T-helper 22 cell (primary cell): ENCODE measurements around the gene ANO1.
"Not testable (repeated sequence)": the region's sequence is repeated elsewhere in the genome, so short reads cannot be mapped to it uniquely, and the experiment has no call there.

Source experiments
- DNase-seq: peaks from one replicate; pipeline ENCODE4 v3.0.0-alpha.2; 2020; ENCODE audit warnings: low read depth

Gene ANO1

GRCh38 chr11:70212227-70212811, 134.2 kb downstream of the ANO1 start:
- DNase-seq, result no peak

GRCh38 chr11:70217388-70217787, 139.3 kb downstream of the ANO1 start:
- DNase-seq, result not testable (repeated sequence)

GRCh38 chr11:70218076-70218475, 140.0 kb downstream of the ANO1 start:
- not testable (repeated sequence) for DNase-seq

DNA sequence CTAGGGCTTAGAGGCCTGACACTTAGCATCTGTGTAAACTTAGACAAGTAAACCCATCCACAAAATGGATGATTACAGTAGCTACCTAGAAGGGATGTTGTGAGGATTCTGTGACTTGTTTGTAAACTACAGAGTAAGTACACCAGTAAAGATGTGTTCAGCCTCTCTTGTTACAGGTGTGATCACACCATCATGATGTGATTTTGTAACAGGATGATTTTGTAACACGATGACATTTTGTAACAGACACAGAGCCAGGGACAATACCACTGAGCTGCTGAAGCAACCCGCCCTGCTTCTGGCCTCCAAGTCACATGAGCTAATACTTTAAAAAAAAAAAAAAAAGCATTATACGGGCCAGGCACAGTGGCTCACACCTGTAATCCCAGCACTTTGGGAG, 142.0 kb downstream of the ANO1 start:
- no peak for DNase-seq

GRCh38 chr11:70220920-70221319, 142.8 kb downstream of the ANO1 start:
- DNase-seq, result no peak

DNA sequence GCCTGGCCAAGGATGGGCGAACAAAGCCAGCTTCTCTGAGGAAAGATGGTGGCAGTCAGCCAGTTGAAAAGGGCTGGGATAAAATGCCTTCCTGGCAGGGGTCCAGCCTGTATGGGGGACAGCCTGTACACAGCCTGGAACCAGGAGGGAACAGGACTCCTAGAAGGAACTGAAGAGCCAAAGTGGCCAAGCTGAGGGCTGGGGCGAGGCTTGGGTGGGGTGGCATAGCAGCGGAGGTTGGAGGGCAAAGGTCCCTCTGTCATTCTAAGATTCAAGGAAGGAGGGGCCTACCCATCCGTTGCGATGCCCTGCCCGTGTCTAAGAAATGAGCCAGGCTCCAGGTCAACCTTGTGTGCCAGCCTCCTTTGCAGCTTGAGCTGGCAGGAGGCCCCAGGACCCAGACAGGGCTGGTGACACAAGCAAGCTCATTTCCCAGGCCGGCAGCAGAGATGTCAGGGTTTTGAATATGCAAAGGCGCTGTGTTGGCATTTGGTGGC, 147.6 kb downstream of the ANO1 start:
- DNase-seq, result no peak

- DNase-seq, result no peak
Measured at GRCh38 chr11:70226183-70226582, 148.1 kb downstream of the ANO1 start.

DNA sequence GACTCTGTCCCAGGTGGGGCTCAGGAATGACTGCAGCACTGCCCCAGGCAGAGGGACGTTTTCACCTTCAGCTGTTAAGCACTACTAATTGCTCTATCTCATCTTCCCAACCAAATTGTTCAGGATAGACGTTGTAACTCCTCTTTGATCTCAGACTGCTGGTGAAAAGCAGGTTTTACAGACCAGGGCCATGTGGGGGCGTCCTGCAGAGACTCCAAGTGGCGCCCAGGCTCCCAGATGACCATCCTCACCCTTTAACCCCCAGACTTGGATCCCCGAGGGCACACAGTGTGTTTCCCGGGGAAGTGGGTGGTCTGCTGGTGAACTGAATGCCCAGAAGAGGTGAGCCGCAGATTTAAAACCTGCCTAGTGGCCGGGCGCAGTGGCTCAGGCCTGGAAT, 148.8 kb downstream of the ANO1 start:
- DNase-seq, result no peak

DNA sequence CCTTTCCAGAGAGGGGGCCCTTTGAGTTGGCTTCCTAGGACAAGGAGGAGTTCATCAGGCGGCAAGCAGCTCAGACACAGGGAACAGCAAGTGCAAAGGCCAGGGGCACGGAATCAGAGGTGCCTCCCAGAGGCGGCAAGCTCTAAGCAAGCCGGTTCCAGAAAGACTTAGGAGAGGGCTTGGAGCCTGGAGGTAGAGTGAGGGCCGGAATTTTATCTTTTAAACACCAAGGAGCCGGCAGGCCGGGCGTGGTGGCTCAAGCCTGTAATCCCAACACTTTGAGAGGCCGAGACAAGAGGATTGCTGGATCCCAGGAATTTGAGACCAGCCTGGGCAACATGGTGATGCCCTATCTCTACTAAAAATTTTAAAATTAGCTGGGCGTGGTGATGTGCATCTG, 151.6 kb downstream of the ANO1 start:
- DNase-seq, result no peak

DNA sequence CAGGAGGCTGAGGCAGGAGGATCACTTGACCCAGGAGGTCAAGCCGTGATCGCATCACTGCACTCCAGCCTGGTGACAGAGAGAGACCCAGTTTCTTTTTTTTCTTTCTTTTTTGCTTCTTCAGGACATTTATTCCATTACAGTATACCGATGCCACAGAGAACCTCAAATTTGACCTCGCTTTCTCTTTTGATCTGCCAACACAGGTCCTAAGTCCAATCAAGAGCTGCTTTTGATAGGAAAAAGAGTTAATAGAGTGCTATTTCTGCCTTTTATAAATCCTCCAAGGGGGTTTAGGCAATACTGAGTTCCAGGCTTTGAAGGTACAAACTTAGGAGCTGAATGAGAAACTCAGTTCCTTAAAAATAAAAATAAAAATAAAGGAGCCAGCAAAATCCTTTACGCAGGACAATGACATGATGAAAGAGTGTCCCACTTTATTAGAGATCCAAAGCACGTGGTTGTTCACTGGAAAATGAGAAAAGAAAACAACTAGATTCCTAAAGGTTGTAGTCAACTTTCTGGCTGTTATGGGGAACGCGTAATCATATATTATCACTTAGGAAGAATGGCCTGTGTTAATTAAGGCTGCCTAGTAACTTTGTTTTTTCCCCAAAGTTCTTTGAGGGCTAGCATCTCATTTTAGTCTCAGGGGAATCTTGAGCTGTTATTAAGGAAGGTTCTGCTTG, 152.2 kb downstream of the ANO1 start:
- DNase-seq, result no peak

- DNase-seq, result no peak
Measured at GRCh38 chr11:70230840-70231710, 153.0 kb downstream of the ANO1 start.

- DNase-seq, result no peak
Measured at GRCh38 chr11:70233034-70233433, 154.9 kb downstream of the ANO1 start.

- no peak for DNase-seq
Measured at GRCh38 chr11:70233511-70233934, 155.4 kb downstream of the ANO1 start.

DNA sequence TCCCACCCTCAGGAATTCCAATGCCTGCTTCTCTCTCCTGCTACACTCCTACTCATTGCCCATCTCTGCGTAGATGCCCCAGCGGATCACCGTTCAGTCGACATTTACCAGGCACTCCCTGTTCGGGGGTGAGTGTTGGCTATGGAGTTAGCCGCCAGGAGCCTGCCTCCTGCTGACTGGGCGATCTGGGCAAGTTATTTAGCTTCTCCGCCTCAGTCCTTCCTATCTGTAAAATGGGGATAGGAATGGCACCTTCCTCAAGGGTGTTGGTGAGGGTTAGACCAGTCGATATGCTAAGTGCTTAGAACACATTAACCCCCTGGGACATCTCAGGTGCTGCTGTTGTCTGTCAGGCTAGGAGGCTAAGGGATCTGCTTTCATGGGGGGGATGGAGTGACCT, 155.8 kb downstream of the ANO1 start:
- no peak for DNase-seq
